GM12873 (cell line): ENCODE data around the gene ZNF486.

ENCODE experiments used
- TF ChIP-seq, protein P1 (sequence below): IDR thresholded peaks from 2 replicates; pipeline ENCODE4 v1.5.1; 2012; ENCODE audit warnings: low read depth, mild to moderate bottlenecking, moderate library complexity, low read length, control low read depth; ENCODE audit not compliant: insufficient read depth; ENCODE audit errors: missing control alignments

ZNF486 gene

DNA sequence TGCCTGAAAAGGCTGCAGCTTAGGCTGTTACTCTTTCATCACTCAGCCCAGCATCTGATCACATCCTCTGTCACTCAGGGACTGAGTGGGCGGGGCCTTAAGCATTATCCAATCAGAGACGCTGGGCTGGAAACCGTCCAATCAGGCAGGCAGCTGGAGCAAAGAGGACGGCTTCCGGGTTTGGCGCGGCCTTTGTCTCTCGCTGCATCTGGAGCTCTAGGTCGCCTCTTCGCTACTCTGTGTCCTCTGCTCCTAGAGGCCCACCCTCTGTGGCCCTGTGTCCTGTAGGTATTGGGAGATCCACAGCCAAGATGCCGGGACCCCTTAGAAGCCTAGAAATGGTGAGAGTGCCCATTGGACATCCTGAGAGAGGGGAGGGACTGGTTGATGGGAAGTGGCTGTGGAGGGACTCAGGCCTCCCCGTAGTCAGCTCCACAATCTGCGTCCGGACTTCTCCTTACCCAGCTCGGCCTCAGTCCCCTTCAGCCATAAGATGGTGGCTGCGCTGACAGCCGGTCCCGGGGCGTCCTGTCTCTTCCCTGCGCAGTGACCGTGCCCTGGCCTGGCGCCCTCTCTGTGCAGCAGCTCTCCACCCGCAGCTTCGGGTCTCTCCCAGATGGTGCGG is at the start of gene ZNF486:
Gene ZNF486, plus strand, starts transcription at position 195 of the 625 bp plus-strand sequence. Its CDS starts 117 bp downstream, at position 312.
- TF ChIP-seq, protein P1, sequence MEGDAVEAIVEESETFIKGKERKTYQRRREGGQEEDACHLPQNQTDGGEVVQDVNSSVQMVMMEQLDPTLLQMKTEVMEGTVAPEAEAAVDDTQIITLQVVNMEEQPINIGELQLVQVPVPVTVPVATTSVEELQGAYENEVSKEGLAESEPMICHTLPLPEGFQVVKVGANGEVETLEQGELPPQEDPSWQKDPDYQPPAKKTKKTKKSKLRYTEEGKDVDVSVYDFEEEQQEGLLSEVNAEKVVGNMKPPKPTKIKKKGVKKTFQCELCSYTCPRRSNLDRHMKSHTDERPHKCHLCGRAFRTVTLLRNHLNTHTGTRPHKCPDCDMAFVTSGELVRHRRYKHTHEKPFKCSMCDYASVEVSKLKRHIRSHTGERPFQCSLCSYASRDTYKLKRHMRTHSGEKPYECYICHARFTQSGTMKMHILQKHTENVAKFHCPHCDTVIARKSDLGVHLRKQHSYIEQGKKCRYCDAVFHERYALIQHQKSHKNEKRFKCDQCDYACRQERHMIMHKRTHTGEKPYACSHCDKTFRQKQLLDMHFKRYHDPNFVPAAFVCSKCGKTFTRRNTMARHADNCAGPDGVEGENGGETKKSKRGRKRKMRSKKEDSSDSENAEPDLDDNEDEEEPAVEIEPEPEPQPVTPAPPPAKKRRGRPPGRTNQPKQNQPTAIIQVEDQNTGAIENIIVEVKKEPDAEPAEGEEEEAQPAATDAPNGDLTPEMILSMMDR = no peak

DNA sequence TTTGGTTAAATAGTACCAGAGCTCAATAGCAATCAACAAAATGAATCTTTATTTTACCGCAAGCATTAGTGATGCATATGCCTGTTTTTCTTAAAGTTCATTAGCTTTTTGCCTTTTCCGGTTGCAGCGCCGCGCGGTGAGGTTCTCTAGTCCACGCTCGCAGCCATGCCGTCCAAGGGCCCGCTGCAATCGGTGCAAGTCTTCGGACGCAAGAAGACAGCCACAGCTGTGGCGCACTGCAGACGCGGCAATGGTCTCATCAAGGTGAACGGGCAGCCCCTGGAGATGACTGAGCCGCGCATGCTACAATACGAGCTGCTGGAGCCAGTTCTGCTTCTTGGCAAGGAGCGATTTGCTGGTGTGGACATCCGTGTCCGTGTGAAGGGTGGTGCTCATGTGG is 42.1 kb upstream of the ZNF486 start:
- TF ChIP-seq, protein P1 = no peak

DNA sequence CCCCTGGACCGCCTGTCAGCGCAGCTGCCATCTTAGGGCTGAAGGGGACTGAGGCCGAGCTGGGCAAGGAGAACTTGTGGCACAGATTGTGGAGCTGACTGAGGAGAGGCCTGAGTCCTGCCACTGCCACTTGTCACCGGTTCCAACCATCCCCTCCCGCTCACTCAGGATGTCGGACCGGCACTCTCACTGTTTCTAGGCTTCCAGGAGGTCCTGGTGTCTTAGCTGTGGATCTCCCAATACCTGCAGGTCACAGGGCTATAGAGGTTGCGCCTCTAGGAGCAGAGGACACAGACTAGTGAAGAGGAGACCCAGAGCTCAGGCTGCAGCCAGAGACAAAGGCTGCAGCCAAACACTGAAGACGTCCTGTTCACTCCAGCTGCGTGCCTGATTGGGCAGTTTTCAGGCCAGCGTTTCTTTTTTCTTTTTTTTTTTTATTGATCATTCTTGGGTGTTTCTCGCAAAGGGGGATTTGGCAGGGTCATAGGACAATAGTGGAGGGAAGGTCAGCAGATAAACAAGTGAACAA is 15.3 kb upstream of the ZNF486 start:
- TF ChIP-seq, protein P1 = no peak

DNA sequence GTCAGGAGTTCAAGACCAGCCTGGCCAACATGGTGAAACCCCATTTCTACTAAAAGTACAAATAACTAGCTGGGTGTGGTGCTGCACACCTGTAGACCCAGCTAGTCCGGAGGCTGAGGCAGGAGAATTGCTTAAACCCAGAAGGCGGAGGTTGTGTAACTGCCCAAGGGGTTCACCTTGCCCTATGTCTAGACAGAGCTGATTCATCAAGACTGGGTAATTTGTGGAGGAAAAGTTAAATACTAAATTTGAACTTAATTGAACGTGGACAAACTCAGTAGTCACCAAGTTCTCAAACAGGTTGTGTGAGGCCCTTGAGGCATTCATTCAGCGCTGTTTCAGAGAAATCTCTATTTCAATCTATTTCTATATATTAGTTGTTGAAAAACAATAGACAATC is 13.7 kb upstream of the ZNF486 start:
- TF ChIP-seq, protein P1 = no peak

DNA sequence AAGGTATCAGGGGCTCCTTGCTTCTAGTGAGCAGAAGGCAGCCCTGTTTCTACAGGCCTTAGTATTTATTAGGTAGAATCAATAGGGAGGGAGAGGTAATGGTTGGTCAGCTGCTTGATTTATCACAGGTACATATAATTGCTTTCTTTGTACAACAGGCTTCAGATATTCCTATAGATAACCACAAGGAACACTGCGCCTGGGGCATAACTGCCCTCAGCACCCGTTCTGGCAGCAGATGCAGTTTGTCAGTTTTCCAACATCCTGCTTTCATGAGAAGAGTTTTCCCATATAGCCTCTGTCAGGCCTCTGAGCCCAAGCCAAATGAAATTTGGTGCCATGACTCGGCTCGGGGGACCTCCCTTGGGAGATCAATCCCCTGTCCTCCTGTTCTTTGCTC is 12.4 kb upstream of the ZNF486 start:
- TF ChIP-seq, protein P1 = no peak

DNA sequence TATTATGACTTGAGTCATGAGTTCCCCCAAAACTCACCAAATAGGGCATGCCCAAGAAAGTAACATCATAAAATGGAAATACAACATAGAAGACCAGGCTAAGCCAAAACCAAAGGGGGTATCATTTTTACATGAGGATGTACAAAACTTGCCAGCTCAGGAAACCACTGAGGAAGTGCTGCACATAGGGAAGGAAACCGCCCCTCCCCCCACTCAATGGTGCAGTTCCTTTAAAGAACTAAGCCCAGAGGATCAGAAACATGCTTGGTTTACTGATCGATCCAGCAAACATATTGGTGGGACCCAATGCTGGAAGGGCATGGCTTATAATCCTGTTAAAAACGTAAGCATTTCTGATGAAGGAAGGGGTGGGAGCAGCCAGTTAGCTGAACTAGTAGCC is 4.2 kb upstream of the ZNF486 start:
- TF ChIP-seq, protein P1 = no peak

DNA sequence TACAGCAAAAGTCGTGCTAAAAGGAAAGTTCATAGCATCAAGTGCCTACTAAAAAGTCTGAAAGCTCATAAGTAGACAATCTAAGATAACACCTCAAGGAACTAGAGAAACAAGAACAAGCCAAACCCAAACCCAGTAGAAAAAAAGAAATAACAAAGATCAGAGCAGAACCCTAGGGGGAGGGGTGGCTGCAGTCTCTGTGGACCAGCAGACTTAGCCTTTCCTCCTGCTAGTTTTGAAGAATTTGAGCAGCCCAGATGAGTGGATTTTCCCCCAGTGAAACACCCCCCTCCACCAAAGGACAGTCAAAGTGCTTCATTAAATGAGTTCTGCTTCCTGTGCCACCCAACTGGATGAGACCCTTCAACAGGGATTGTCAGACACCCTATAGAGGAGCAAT is 2.6 kb upstream of the ZNF486 start:
- TF ChIP-seq, protein P1 = no peak
